H9 (cell line): ENCODE results near the gene TM9SF1. TPM values are rescaled to one million over a fixed set of nuclear protein-coding genes. Genes with fewer than 3 reads are reported as not detected.

Experiments
- DNase-seq: peaks from one replicate; pipeline ENCODE4 v3.0.0-alpha.2; 2017
- H2AFZ ChIP-seq: one replicate; pipeline ENCODE4 v1.6.1; 2013; ENCODE audit warnings: mild to moderate bottlenecking, low read length, control low read depth, moderate library complexity
- H2AK5ac ChIP-seq: 2 replicates; pipeline ENCODE4 v1.6.1; 2013; ENCODE audit warnings: low read length, control low read depth, mixed read lengths; ENCODE audit not compliant: insufficient read length
- H2BK120ac ChIP-seq: one replicate; pipeline ENCODE4 v1.6.1; 2013; ENCODE audit warnings: low read depth, mild to moderate bottlenecking, low read length, control low read depth, inconsistent platforms; ENCODE audit not compliant: poor library complexity, severe bottlenecking
- H2BK12ac ChIP-seq: 2 replicates; pipeline ENCODE4 v1.6.1; 2013; ENCODE audit warnings: low read length, control low read depth, mixed read lengths, low read depth; ENCODE audit not compliant: insufficient read length
- H2BK15ac ChIP-seq: 2 replicates; pipeline ENCODE4 v1.6.1; 2013; ENCODE audit warnings: low read depth, low read length, control low read depth
- H2BK20ac ChIP-seq: one replicate; pipeline ENCODE4 v1.6.1; 2013; ENCODE audit warnings: low read depth, mild to moderate bottlenecking, low read length, control low read depth, inconsistent platforms; ENCODE audit not compliant: poor library complexity, severe bottlenecking
- H2BK5ac ChIP-seq: 2 replicates; pipeline ENCODE4 v1.6.1; 2013; ENCODE audit warnings: low read length, control low read depth, mixed read lengths; ENCODE audit not compliant: insufficient read length
- H3K14ac ChIP-seq: 2 replicates; pipeline ENCODE4 v1.6.1; 2013; ENCODE audit warnings: low read length, control low read depth; ENCODE audit not compliant: insufficient read depth
- H3K18ac ChIP-seq: 2 replicates; pipeline ENCODE4 v1.6.1; 2013; ENCODE audit warnings: low read depth, mild to moderate bottlenecking, mixed read lengths, low read length, control low read depth; ENCODE audit not compliant: insufficient read length
- H3K23ac ChIP-seq: 2 replicates; pipeline ENCODE4 v1.6.1; 2013; ENCODE audit warnings: low read length, control low read depth, mixed read lengths, low read depth; ENCODE audit not compliant: insufficient read length
- H3K23me2 ChIP-seq: 2 replicates; pipeline ENCODE4 v1.6.1; 2013; ENCODE audit warnings: low read depth, mild to moderate bottlenecking, mixed read lengths, low read length, control low read depth; ENCODE audit not compliant: insufficient read length, poor library complexity, severe bottlenecking
- H3K27ac ChIP-seq: 2 replicates; pipeline ENCODE4 v1.5.1; 2013; ENCODE audit warnings: low read length, control low read depth, mixed read lengths, low read depth; ENCODE audit not compliant: insufficient read length
- H3K27me3 ChIP-seq: 2 replicates; pipeline ENCODE4 v1.6.1; 2013; ENCODE audit warnings: low read length, control low read depth, inconsistent platforms; ENCODE audit not compliant: insufficient read depth
- H3K4ac ChIP-seq: 2 replicates; pipeline ENCODE4 v1.6.1; 2013; ENCODE audit warnings: low read depth, mild to moderate bottlenecking, control low read depth, inconsistent platforms, low read length, moderate library complexity
- H3K4me1 ChIP-seq: 2 replicates; pipeline ENCODE4 v1.6.1; 2013; ENCODE audit warnings: low read length, control low read depth, inconsistent platforms; ENCODE audit not compliant: insufficient read depth
- H3K4me2 ChIP-seq: 2 replicates; pipeline ENCODE4 v1.6.1; 2013; ENCODE audit warnings: low read length, control low read depth, mixed read lengths; ENCODE audit not compliant: insufficient read length, insufficient read depth
- H3K56ac ChIP-seq: 2 replicates; pipeline ENCODE4 v1.6.1; 2013; ENCODE audit warnings: low read depth, mild to moderate bottlenecking, mixed read lengths, low read length, control low read depth; ENCODE audit not compliant: insufficient read length
- H3K79me1 ChIP-seq: 2 replicates; pipeline ENCODE4 v1.6.1; 2013; ENCODE audit warnings: low read depth, mild to moderate bottlenecking, moderate library complexity, low read length, control low read depth, inconsistent platforms; ENCODE audit not compliant: insufficient read depth, poor library complexity, severe bottlenecking
- H3K79me2 ChIP-seq: 2 replicates; pipeline ENCODE4 v1.6.1; 2013; ENCODE audit warnings: low read length, control low read depth, inconsistent platforms; ENCODE audit not compliant: insufficient read depth
- H3K9ac ChIP-seq: 2 replicates; pipeline ENCODE4 v1.6.1; 2013; ENCODE audit warnings: low read length, control low read depth, mixed read lengths; ENCODE audit not compliant: insufficient read length; ENCODE audit errors: extremely low read depth
- H3K9me3 ChIP-seq: one replicate; pipeline ENCODE4 v1.6.1; 2013; ENCODE audit warnings: low read depth, low read length, inconsistent platforms; ENCODE audit not compliant: control insufficient read depth
- H3T11ph ChIP-seq: one replicate; pipeline ENCODE4 v1.6.1; 2013; ENCODE audit warnings: mild to moderate bottlenecking, low read length, control low read depth, inconsistent platforms
- H4K20me1 ChIP-seq: one replicate; pipeline ENCODE4 v1.6.1; 2013; ENCODE audit not compliant: control insufficient read depth, insufficient read length, insufficient read depth
- H4K5ac ChIP-seq: 2 replicates; pipeline ENCODE4 v1.6.1; 2013; ENCODE audit warnings: low read depth, mild to moderate bottlenecking, mixed read lengths, low read length, control low read depth; ENCODE audit not compliant: insufficient read length
- H4K8ac ChIP-seq: replicated peaks from 2 replicates; pipeline ENCODE4 v1.6.1; 2013; ENCODE audit warnings: low read length, control low read depth, mixed read lengths, low read depth; ENCODE audit not compliant: insufficient read length
- H4K91ac ChIP-seq: 2 replicates; pipeline ENCODE4 v1.6.1; 2013; ENCODE audit warnings: low read depth, mild to moderate bottlenecking, moderate library complexity, mixed read lengths, low read length, control low read depth; ENCODE audit not compliant: insufficient read length
- H3K27ac Mint-ChIP-seq, 3 experiments: 2 replicates in 2 of 3; 3 replicates in 1 of 3; pipeline ENCODE4 v1.8.0; 2020 to 2021; ENCODE audit warnings: mixed read lengths in 3 of 3, mild to moderate bottlenecking in 1 of 3, moderate library complexity in 1 of 3
- H3K27me3 Mint-ChIP-seq: 2 replicates; pipeline ENCODE4 v1.8.0; 2021; ENCODE audit warnings: low read depth, mild to moderate bottlenecking, moderate library complexity, mixed read lengths
- H3K36me3 Mint-ChIP-seq, 3 experiments: 2 replicates in 2 of 3; 3 replicates in 1 of 3; pipeline ENCODE4 v1.8.0; 2020 to 2021; ENCODE audit warnings: low read depth in 3 of 3, mixed read lengths in 3 of 3; ENCODE audit not compliant: insufficient read depth in 1 of 3
- H3K4me1 Mint-ChIP-seq, 2 experiments: 2 replicates each; pipeline ENCODE4 v1.8.0; 2020; ENCODE audit warnings: mixed read lengths in 2 of 2
- H3K4me3 Mint-ChIP-seq, 2 experiments: 2 replicates in 1 of 2; 3 replicates in 1 of 2; pipeline ENCODE4 v1.8.0; 2020 to 2021; ENCODE audit warnings: mild to moderate bottlenecking in 2 of 2, mixed read lengths in 2 of 2, moderate library complexity in 1 of 2
- H3K9me3 Mint-ChIP-seq, 2 experiments: 2 replicates in 1 of 2; 3 replicates in 1 of 2; pipeline ENCODE4 v1.8.0; 2020; ENCODE audit warnings: mild to moderate bottlenecking in 2 of 2, mixed read lengths in 2 of 2, moderate library complexity in 1 of 2
- WGBS: extraction: QIAGEN DNeasy Blood & Tissue Kit; methylation state at CpG from one replicate; pipeline ENCODE4 v1.1.7; 2013; ENCODE audit warnings: missing lambda C conversion rate, low lambda C conversion rate, mixed read lengths; ENCODE audit not compliant: insufficient read length; ENCODE audit errors: extremely low coverage; 5-methylcytosine and 5-hydroxymethylcytosine counted together
- total RNA-seq: library from RNA; stranded (reverse); gene quantifications from 2 replicates; pipeline ENCODE4 v1.2.1, GENCODE V29; 2021
- TF ChIP-seq, protein P1 (sequence below): fragments of 200-600 bp; sonication (generic); conservative IDR thresholded peaks from 3 replicates; pipeline ENCODE4 v1.8.0; 2021; ENCODE audit warnings: antibody characterized with exemption, mild to moderate bottlenecking

TM9SF1 gene
- total RNA-seq, 1 experiment from 2014 or later = 31.6 TPM

DNA sequence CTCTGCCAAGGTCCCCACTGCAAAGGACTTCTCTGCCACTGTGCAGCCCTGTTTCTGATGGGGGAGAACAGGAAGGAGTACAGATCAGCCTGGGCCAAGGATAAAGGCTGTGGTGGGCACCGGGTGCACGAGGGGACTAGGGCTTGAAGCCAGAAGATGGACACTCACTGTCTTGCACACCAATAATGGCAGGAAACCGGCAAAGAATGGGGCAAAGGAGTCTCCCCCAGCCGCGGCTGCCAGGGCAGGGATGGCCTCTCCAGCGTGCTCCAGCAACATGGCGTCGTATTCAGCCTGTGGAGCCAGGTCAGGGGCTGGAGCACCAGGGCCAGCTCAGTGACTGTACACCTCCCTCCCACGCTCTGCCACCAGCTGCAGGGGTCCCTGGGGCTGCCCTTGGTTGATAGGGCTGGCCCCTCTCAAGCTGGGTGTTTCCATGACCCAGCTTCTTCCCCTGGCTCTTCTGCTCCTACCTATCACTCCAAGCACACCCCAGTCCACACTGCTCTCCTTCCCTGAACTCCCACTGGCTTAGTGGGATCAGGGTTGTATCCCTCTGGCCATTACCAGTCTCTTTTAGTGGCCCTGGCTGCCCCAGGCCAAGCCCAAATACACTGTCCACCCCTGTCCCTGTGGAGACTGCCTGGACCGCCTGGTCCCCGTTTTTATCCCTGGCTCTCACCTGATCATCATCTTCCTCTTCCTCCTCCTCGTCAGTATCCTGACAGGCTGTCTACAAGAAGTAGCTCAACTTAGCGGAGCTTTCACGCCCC, 12.9 kb downstream of the TM9SF1 start:
- Histone ChIP-seq H2BK120ac (no peak overlapping the region), H3K4ac (no peak overlapping the region), H3K9me3 (no peaks in the 10 kb centered on the region), H2AK5ac (no peak overlapping the region), H3K18ac (no peak overlapping the region), H2BK5ac (no peak overlapping the region), H3K4me1 (no peaks in the 10 kb centered on the region), H4K8ac (no peak overlapping the region), H3T11ph (no peak overlapping the region), H3K9ac (no peak overlapping the region), H4K5ac (no peak overlapping the region), H4K20me1 (no peaks in the 10 kb centered on the region), H2BK12ac (no peak overlapping the region), H3K4me2 (no peak overlapping the region), H2AFZ (no peak overlapping the region), H3K79me2 (no peaks in the 10 kb centered on the region), H3K27ac (no peak overlapping the region), H3K23ac (no peak overlapping the region), H3K27me3 (no peaks in the 10 kb centered on the region), H3K23me2 (no peaks in the 10 kb centered on the region), H4K91ac (no peak overlapping the region), H3K14ac (no peak overlapping the region), H3K79me1 (peaks cover 1% of the 10 kb centered on the region), H3K56ac (no peak overlapping the region), H2BK20ac (no peak overlapping the region), H2BK15ac (no peak overlapping the region)
- TF ChIP-seq, protein P1, sequence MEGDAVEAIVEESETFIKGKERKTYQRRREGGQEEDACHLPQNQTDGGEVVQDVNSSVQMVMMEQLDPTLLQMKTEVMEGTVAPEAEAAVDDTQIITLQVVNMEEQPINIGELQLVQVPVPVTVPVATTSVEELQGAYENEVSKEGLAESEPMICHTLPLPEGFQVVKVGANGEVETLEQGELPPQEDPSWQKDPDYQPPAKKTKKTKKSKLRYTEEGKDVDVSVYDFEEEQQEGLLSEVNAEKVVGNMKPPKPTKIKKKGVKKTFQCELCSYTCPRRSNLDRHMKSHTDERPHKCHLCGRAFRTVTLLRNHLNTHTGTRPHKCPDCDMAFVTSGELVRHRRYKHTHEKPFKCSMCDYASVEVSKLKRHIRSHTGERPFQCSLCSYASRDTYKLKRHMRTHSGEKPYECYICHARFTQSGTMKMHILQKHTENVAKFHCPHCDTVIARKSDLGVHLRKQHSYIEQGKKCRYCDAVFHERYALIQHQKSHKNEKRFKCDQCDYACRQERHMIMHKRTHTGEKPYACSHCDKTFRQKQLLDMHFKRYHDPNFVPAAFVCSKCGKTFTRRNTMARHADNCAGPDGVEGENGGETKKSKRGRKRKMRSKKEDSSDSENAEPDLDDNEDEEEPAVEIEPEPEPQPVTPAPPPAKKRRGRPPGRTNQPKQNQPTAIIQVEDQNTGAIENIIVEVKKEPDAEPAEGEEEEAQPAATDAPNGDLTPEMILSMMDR = no peak
- peak overlapping the region in 1 of 3 experiments; percentile 16; a peak in 1 of 7 replicates for H3K27ac Mint-ChIP-seq
- no peak for DNase-seq
- no peak overlapping the region; a peak in 1 of 5 replicates for H3K4me3 Mint-ChIP-seq
- H3K27me3 Mint-ChIP-seq = no peaks in the 10 kb centered on the region; the same call in 1 of the 2 replicates
- H3K9me3 Mint-ChIP-seq = no peaks in the 10 kb centered on the region
- peaks cover 0 to 3% of the 10 kb centered on the region in 2 experiments; a peak in 1 of 4 replicates for H3K4me1 Mint-ChIP-seq
- peaks cover 44 to 95% (median 79%) of the 10 kb centered on the region in 3 experiments for H3K36me3 Mint-ChIP-seq
- no CpG with 5 or more reads among the region's 14 CpGs for WGBS
